K562 (cell line): Measurements from ENCODE around the gene COMMD9. TPM values are rescaled to one million over a fixed set of nuclear protein-coding genes. Genes with fewer than 3 reads are reported as not detected.
A peak's percentile ranks its signal among the peaks of the same experiment; 100 is the strongest.

ENCODE experiments used
- ATAC-seq: fragments of 200-7000 bp; cut with Tn5 transposase; 3 replicates; pipeline ENCODE4 v1.9.1; 2020; ENCODE audit warnings: moderate library complexity
- BruUV-seq: library from RNA; stranded (reverse); fragments of 400-500 nt; replicated peaks from 2 replicates; lab custom pipeline; 2021; lab: Mats Ljungman, UMichigan
- CTCF ChIA-PET: fragments of 300-600 bp; formaldehyde crosslinking; extraction: SDS; loops from one replicate; lab custom pipeline; 2021; ENCODE audit warnings: low intra/inter-chr PET ratio; lab: Yijun Ruan, JAX
- POLR2A ChIA-PET: fragments of 300-600, 350-650 bp; sonication (Branson Sonifier 250); formaldehyde crosslinking; extraction: SDS; loops from one replicate; lab custom pipeline; 2021; ENCODE audit warnings: antibody characterized with exemption, inconsistent platforms; lab: Yijun Ruan, JAX
- DNase-seq, 4 experiments: peaks; one replicate each; pipeline versions ENCODE4 v3.0.0 to v3.0.0-alpha.2; 2011 to 2018; ENCODE audit warnings: low spot score in 3 of 4, mixed read lengths in 3 of 4; ENCODE audit errors: extremely low read depth in 1 of 4
- FAIRE-seq: peaks from 2 replicates; lab custom pipeline; 2011; peaks lifted over from hg19 to GRCh38; lab: Jason Lieb, UNC
- H2AFZ ChIP-seq: 2 replicates; pipeline ENCODE4 v1.6.0; 2011; ENCODE audit warnings: low read depth, low read length, control low read depth, inconsistent platforms
- H3K27ac ChIP-seq: fragments of 200-600 bp; 3 replicates; pipeline ENCODE4 v1.8.0; 2011; ENCODE audit warnings: low read depth, mild to moderate bottlenecking, control low read depth, inconsistent platforms, low read length, moderate library complexity, mixed read lengths; ENCODE audit errors: extremely low read depth
- H3K27me3 ChIP-seq, 2 experiments: fragments of 300-600 bp in 1 of 2; 2 replicates in 1 of 2; 3 replicates in 1 of 2; pipeline versions ENCODE4 v1.6.0 to v1.8.0; 2011; ENCODE audit warnings: inconsistent platforms in 2 of 2, low read length in 2 of 2, mild to moderate bottlenecking in 1 of 2, mixed read lengths in 1 of 2, moderate library complexity in 1 of 2; ENCODE audit not compliant: control insufficient read depth in 2 of 2, insufficient read depth in 2 of 2
- H3K36me3 ChIP-seq: fragments of 300-600 bp; 3 replicates; pipeline ENCODE4 v1.8.0; 2011; ENCODE audit warnings: mild to moderate bottlenecking, low read length, inconsistent platforms; ENCODE audit not compliant: control insufficient read depth, insufficient read depth
- H3K4me1 ChIP-seq, 2 experiments: fragments of 200-600 bp in 1 of 2; replicated peaks in 1 of 2; 2 replicates in 1 of 2; 3 replicates in 1 of 2; pipeline versions ENCODE4 v1.5.1 to v1.8.0; 2011; ENCODE audit warnings: inconsistent platforms in 2 of 2, low read length in 2 of 2, mild to moderate bottlenecking in 1 of 2, mixed read lengths in 1 of 2, moderate library complexity in 1 of 2; ENCODE audit not compliant: control insufficient read depth in 2 of 2, insufficient read depth in 2 of 2
- H3K4me2 ChIP-seq: 2 replicates; pipeline ENCODE4 v1.6.1; 2011; ENCODE audit warnings: low read length, control low read depth, inconsistent platforms, mixed read lengths; ENCODE audit not compliant: insufficient read depth
- H3K4me3 ChIP-seq: fragments of 200-600 bp; sonication (generic), shearing (Covaris generic); 2 replicates; pipeline ENCODE4 v1.5.1; 2016; ENCODE audit warnings: control low read depth, inconsistent platforms
- H3K79me2 ChIP-seq: fragments of 200-600 bp; 3 replicates; pipeline ENCODE4 v1.8.0; 2011; ENCODE audit warnings: low read length, inconsistent platforms; ENCODE audit not compliant: control insufficient read depth, insufficient read depth
- H3K9ac ChIP-seq, 2 experiments: 2 replicates each; pipeline versions ENCODE4 v1.6.0 to v1.6.1; 2011; ENCODE audit warnings: low read depth in 2 of 2, low read length in 2 of 2, control low read depth in 1 of 2, inconsistent platforms in 1 of 2, mild to moderate bottlenecking in 1 of 2, mixed read lengths in 1 of 2; ENCODE audit not compliant: insufficient read depth in 1 of 2
- H3K9me1 ChIP-seq: one replicate; pipeline ENCODE4 v1.6.0; 2011; ENCODE audit warnings: inconsistent platforms, mild to moderate bottlenecking, low read length, moderate library complexity; ENCODE audit not compliant: control insufficient read depth, insufficient read depth
- H3K9me3 ChIP-seq: replicated peaks from 2 replicates; pipeline ENCODE4 v1.5.1; 2011; ENCODE audit warnings: low read depth, low read length, inconsistent platforms; ENCODE audit not compliant: control insufficient read depth, insufficient read depth
- H4K20me1 ChIP-seq: replicated peaks from 2 replicates; pipeline ENCODE4 v1.6.1; 2011; ENCODE audit warnings: low read length, inconsistent platforms, mixed read lengths; ENCODE audit not compliant: control insufficient read depth, insufficient read depth
- BHLHE40 ChIP-seq: IDR thresholded peaks from 2 replicates; pipeline ENCODE4 v1.6.1; 2011; ENCODE audit warnings: low read length, improper control_type of control experiment
- CEBPB ChIP-seq: fragments of 450-650 bp; IDR thresholded peaks from 2 replicates; pipeline ENCODE4 v1.6.1; 2016; ENCODE audit warnings: missing genetic modification characterization, missing compliant biosample characterization
- DNMT1 ChIP-seq: fragments of 450-650 bp; IDR thresholded peaks from 2 replicates; pipeline ENCODE4 v1.6.1; 2016; ENCODE audit warnings: antibody characterized with exemption, mild to moderate bottlenecking
- HNRNPUL1 ChIP-seq: fragments of 200-400 bp; formaldehyde crosslinking; IDR thresholded peaks from 2 replicates; pipeline ENCODE4 v1.6.1; 2017; ENCODE audit warnings: low read length
- SMAD2 ChIP-seq: fragments of 150-350 bp; IDR thresholded peaks from 2 replicates; pipeline ENCODE4 v1.6.1; 2014; ENCODE audit warnings: low read depth, mild to moderate bottlenecking, low read length
- SMC3 ChIP-seq: conservative IDR thresholded peaks from 2 replicates; pipeline ENCODE4 v1.6.1; 2011; ENCODE audit warnings: low read depth, low read length, improper control_type of control experiment; ENCODE audit not compliant: insufficient read depth
- TAL1 ChIP-seq: fragments of 450-650 bp; IDR thresholded peaks from 2 replicates; pipeline ENCODE4 v1.6.1; 2016; ENCODE audit warnings: mild to moderate bottlenecking
- XRCC4 ChIP-seq: IDR thresholded peaks from one replicate; pipeline ENCODE4 v1.6.1; 2011; ENCODE audit not compliant: insufficient read depth, insufficient read length; ENCODE audit errors: extremely low read depth
- ZNF232 ChIP-seq: sonication (generic); formaldehyde crosslinking; IDR thresholded peaks from 2 replicates; pipeline ENCODE4 v1.8.0; 2022; ENCODE audit warnings: mild to moderate bottlenecking, missing genetic modification reagents
- WGBS: fragments of 100-300 bp; shearing (Covaris generic); methylation state at CpG from one replicate; pipeline ENCODE4 v1.1.6; 2016; ENCODE audit warnings: low coverage, mixed read lengths; ENCODE audit not compliant: insufficient coverage; ENCODE audit errors: missing lambda C conversion rate; 5-methylcytosine and 5-hydroxymethylcytosine counted together
- in situ Hi-C: fragments of 300-500 bp; cut with MboI; formaldehyde crosslinking; loops from 4 replicates; pipeline ENCODE4 v1.15.0; 2018; ENCODE audit warnings: inconsistent platforms, mixed read lengths
- intact Hi-C: fragments of 100-400 bp; cut with micrococcal nuclease; formaldehyde crosslinking; loops from 2 replicates; pipeline ENCODE4 v1.14.2; 2022
- polyA plus RNA-seq, 8 experiments: library from polyadenylated mRNA; depleted of rRNA in 4 of 8; stranded (reverse) in 5 of 8; unstranded in 3 of 8; fragments of >200 nt; fragmentation: Nextera tagmentation in 2 of 8; fragmentation: Illumina TruSeq in 1 of 8; extraction: Ambion mirVana in 2 of 8; extraction: Trizol in 1 of 8; gene quantifications; 2 replicates each; pipeline versions ENCODE4 v1.2.1 to v1.2.3, GENCODE V29; 2011 to 2014; ENCODE audit warnings: inconsistent platforms in 1 of 8, missing spikeins in 1 of 8
- total RNA-seq, 7 experiments: library from RNA; depleted of rRNA in 6 of 7; stranded (reverse); fragments of >200 nt in 6 of 7; fragmentation: Illumina TruSeq in 2 of 7; extraction: Trizol in 2 of 7; gene quantifications; 2 replicates each; pipeline versions ENCODE4 v1.2.1 to v1.2.3, GENCODE V29; 2011 to 2021; ENCODE audit warnings: low replicate concordance in 1 of 7
- TF ChIP-seq, protein P1 (sequence below): fragments of 200-400 bp; formaldehyde crosslinking; IDR thresholded peaks from 2 replicates; pipeline ENCODE4 v1.6.1; 2017; ENCODE audit warnings: mild to moderate bottlenecking, low read depth, low read length, moderate library complexity

Gene COMMD9
- total and polyA plus RNA-seq, 9 of the 15 experiments (the other 6 are each of a cell fraction or from before 2014, with no cell fraction given): 27.3 to 121 (median 48.0) TPM

DNA sequence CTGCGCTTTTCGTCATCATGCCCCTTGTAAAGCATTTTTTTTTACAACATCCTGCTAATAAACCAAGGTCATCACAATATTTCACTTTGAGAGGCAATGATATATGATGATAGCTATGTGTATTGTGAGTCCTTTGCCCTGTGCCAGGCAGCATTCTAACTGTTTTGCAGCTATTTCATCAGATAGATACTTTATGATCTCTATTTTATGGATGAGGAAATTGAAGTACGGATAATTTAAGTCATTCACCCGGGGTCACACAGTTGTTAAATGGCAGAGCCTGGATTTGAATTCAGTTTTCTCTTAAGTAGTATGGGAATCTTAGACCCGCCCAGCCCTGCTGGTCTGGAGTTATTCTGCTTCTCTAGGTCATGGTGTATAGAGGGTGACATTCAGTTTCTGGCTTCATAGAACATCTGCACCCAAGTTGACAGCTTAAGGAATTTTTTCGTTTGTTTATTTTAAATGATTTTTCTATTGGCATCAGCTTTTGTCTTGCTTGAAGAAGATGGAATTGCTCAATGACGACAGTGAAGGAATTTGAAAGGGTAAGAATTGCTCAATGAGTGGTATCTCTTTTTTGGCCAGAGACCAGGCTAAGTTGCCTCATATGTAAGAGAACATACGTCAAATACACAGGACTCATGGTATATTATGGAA lies 7.8 kb upstream of the COMMD9 start:
- Histone ChIP-seq H4K20me1 (no peaks in the 10 kb centered on the region), H3K9ac (no peak overlapping the region), H3K4me1 (no peaks in the 10 kb centered on the region), H3K9me1 (no peaks in the 10 kb centered on the region), H3K79me2 (no peaks in the 10 kb centered on the region), H2AFZ (no peak overlapping the region), H3K4me3 (no peak overlapping the region), H3K36me3 (no peaks in the 10 kb centered on the region), H3K4me2 (no peak overlapping the region), H3K9me3 (no peaks in the 10 kb centered on the region), H3K27ac (no peak overlapping the region), H3K27me3 (peaks cover 8 to 11% of the 10 kb centered on the region in 2 experiments)
- BruUV-seq: no TSS peak
- intact Hi-C loops: no loop called here
- FAIRE-seq (no peak), DNase-seq (no peak), ATAC-seq (no peak)
- in situ Hi-C loops: no loop called here
- POLR2A ChIA-PET: no interaction called here
- WGBS: under 1% methylated on average over 8 of the region's 8 CpGs
- TF ChIP-seq CEBPB (tag) (0 out of 2 replicates have a peak, but pooled peaks have one; percentile 8), SMC3 (no peak)
- CTCF ChIA-PET: no interaction called here

GRCh38 chr11:36295926-36296325 lies 6.7 kb upstream of the COMMD9 start, which contains the start of gene PRR5L:
Gene PRR5L (plus strand): TSS chr11:36296288. CDS start chr11:36401122, 104,834 bp downstream.
- no peaks in the 10 kb centered on the region for H3K79me2 ChIP-seq
- no peaks in the 10 kb centered on the region for H3K9me1 ChIP-seq
- DNase-seq (no peak), ATAC-seq (no peak), FAIRE-seq (no peak)
- H3K27ac ChIP-seq: no peak within 1 kb of the TSS
- H4K20me1 ChIP-seq: no peaks in the 10 kb centered on the region
- in situ Hi-C loops (no loop called here), intact Hi-C loops (no loop called here)
- CTCF ChIA-PET: no interaction called here
- no peak within 1 kb of the TSS for H3K4me2 ChIP-seq
- no peaks in the 10 kb centered on the region for H3K4me1 ChIP-seq
- no peaks in the 10 kb centered on the region for H3K9me3 ChIP-seq
- no peak within 1 kb of the TSS for H3K4me3 ChIP-seq
- H3K9ac ChIP-seq: no peak within 1 kb of the TSS
- TF ChIP-seq BHLHE40: no peak
- TF ChIP-seq HNRNPUL1: no peak
- no peak for TF ChIP-seq DNMT1
- TF ChIP-seq, protein P1, sequence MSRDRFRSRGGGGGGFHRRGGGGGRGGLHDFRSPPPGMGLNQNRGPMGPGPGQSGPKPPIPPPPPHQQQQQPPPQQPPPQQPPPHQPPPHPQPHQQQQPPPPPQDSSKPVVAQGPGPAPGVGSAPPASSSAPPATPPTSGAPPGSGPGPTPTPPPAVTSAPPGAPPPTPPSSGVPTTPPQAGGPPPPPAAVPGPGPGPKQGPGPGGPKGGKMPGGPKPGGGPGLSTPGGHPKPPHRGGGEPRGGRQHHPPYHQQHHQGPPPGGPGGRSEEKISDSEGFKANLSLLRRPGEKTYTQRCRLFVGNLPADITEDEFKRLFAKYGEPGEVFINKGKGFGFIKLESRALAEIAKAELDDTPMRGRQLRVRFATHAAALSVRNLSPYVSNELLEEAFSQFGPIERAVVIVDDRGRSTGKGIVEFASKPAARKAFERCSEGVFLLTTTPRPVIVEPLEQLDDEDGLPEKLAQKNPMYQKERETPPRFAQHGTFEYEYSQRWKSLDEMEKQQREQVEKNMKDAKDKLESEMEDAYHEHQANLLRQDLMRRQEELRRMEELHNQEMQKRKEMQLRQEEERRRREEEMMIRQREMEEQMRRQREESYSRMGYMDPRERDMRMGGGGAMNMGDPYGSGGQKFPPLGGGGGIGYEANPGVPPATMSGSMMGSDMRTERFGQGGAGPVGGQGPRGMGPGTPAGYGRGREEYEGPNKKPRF: no peak
- no peak for TF ChIP-seq SMAD2
- TF ChIP-seq ZNF232 (CRISPR knock-in tag): no peak
- no peak for TF ChIP-seq XRCC4
- no peak for TF ChIP-seq TAL1
- peaks cover 6 to 8% of the 10 kb centered on the region in 2 experiments for H3K27me3 ChIP-seq
- H3K36me3 ChIP-seq: no peaks in the 10 kb centered on the region
- WGBS: 0% methylated on average over 3 of the region's 3 CpGs
- no TSS peak for BruUV-seq
- no peak within 1 kb of the TSS for H2AFZ ChIP-seq
- POLR2A ChIA-PET: no interaction called here
